Loucy (cell line): ENCODE data around the gene SOX1.

ENCODE experiments used
- H2AFZ ChIP-seq: fragments of 200-600 bp; sonication (generic); 2 replicates; pipeline ENCODE4 v1.6.0; 2016; ENCODE audit warnings: antibody characterized with exemption, mild to moderate bottlenecking, low read length, moderate library complexity
- H3F3A ChIP-seq: fragments of 200-600 bp; 2 replicates; pipeline ENCODE4 v1.6.0; 2016; ENCODE audit warnings: antibody characterized with exemption, low read depth, mild to moderate bottlenecking
- H3K27me3 ChIP-seq: fragments of 200-600 bp; sonication (generic); 2 replicates; pipeline ENCODE4 v1.6.1; 2014; ENCODE audit warnings: low read length, mild to moderate bottlenecking; ENCODE audit not compliant: insufficient read depth, poor library complexity, severe bottlenecking
- H3K36me3 ChIP-seq: fragments of 200-600 bp; sonication (generic); 2 replicates; pipeline ENCODE4 v1.6.1; 2016; ENCODE audit warnings: low read length; ENCODE audit not compliant: insufficient read depth
- H3K4me1 ChIP-seq: fragments of 200-600 bp; sonication (generic); 2 replicates; pipeline ENCODE4 v1.5.1; 2014; ENCODE audit warnings: low read length, mild to moderate bottlenecking; ENCODE audit not compliant: insufficient read depth, poor library complexity, severe bottlenecking
- H3K4me2 ChIP-seq: fragments of 200-600 bp; sonication (generic); 2 replicates; pipeline ENCODE4 v1.6.0; 2014; ENCODE audit warnings: antibody characterized with exemption, low read length, low read depth, mild to moderate bottlenecking; ENCODE audit not compliant: poor library complexity, severe bottlenecking
- H3K4me3 ChIP-seq: fragments of 200-600 bp; sonication (generic); 2 replicates; pipeline ENCODE4 v1.5.1; 2014; ENCODE audit warnings: low read length, mild to moderate bottlenecking, mixed read lengths; ENCODE audit not compliant: poor library complexity, severe bottlenecking
- H3K79me2 ChIP-seq: fragments of 200-600 bp; sonication (generic); 2 replicates; pipeline ENCODE4 v1.6.1; 2014; ENCODE audit warnings: low read length; ENCODE audit not compliant: insufficient read depth
- H3K9ac ChIP-seq: fragments of 200-600 bp; sonication (generic); 2 replicates; pipeline ENCODE4 v1.6.0; 2014; ENCODE audit warnings: mild to moderate bottlenecking, low read depth, low read length, moderate library complexity; ENCODE audit not compliant: poor library complexity, severe bottlenecking
- H3K9me2 ChIP-seq: fragments of 200-600 bp; sonication (generic); replicated peaks from 2 replicates; pipeline ENCODE4 v1.6.1; 2016; ENCODE audit warnings: low read depth, low read length, mixed read lengths
- H3K9me3 ChIP-seq: fragments of 200-600 bp; sonication (generic); 2 replicates; pipeline ENCODE4 v1.6.1; 2014; ENCODE audit warnings: mild to moderate bottlenecking, antibody characterized with exemption, low read length, low read depth; ENCODE audit not compliant: insufficient read depth
- H4K20me1 ChIP-seq: fragments of 200-600 bp; sonication (generic); 2 replicates; pipeline ENCODE4 v1.6.0; 2014; ENCODE audit warnings: antibody characterized with exemption, low read length, mild to moderate bottlenecking; ENCODE audit not compliant: insufficient read depth, poor library complexity, severe bottlenecking
- EZH2phosphoT487 ChIP-seq: fragments of 200-600 bp; IDR thresholded peaks from 2 replicates; pipeline ENCODE4 v1.6.1; 2018; ENCODE audit warnings: antibody characterized with exemption, mild to moderate bottlenecking, moderate library complexity, borderline replicate concordance
- TF ChIP-seq, protein P1 (sequence below): fragments of 200-600 bp; sonication (generic); conservative IDR thresholded peaks from 2 replicates; pipeline ENCODE4 v1.5.1; 2014; ENCODE audit warnings: mild to moderate bottlenecking, antibody characterized with exemption, low read length

SOX1 gene

DNA sequence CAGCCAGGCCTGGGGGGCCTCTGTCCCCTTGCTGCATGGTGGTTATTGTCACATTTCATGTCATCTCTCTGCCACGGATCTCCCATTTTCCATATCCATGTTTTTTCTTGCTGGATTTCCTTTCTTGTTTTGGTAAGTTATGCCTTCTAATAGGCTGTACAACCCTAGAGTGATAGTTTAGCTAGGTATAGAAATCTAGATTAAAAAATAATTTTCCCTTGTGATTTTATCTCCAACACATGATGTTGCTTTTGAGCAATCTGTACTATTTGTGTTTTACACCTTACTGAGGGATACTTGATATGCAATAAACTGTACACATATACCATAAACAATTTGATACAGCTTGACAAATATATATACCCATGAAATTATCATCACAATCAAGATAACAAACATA, 17.0 kb downstream of the SOX1 start:
- no peak overlapping the region for H3K4me3 ChIP-seq
- H3K9me3 ChIP-seq, result peaks cover 24% of the 10 kb centered on the region; the same call in 1 of the 2 replicates
- no peaks in the 10 kb centered on the region for H3K79me2 ChIP-seq
- H3K9ac ChIP-seq, result no peak overlapping the region
- TF ChIP-seq, protein P1, sequence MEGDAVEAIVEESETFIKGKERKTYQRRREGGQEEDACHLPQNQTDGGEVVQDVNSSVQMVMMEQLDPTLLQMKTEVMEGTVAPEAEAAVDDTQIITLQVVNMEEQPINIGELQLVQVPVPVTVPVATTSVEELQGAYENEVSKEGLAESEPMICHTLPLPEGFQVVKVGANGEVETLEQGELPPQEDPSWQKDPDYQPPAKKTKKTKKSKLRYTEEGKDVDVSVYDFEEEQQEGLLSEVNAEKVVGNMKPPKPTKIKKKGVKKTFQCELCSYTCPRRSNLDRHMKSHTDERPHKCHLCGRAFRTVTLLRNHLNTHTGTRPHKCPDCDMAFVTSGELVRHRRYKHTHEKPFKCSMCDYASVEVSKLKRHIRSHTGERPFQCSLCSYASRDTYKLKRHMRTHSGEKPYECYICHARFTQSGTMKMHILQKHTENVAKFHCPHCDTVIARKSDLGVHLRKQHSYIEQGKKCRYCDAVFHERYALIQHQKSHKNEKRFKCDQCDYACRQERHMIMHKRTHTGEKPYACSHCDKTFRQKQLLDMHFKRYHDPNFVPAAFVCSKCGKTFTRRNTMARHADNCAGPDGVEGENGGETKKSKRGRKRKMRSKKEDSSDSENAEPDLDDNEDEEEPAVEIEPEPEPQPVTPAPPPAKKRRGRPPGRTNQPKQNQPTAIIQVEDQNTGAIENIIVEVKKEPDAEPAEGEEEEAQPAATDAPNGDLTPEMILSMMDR, result no peak
- no peaks in the 10 kb centered on the region for H3K36me3 ChIP-seq
- H2AFZ ChIP-seq, result no peak overlapping the region
- H3F3A ChIP-seq, result no peaks in the 10 kb centered on the region
- H3K4me2 ChIP-seq, result no peak overlapping the region
- H3K4me1 ChIP-seq, result no peaks in the 10 kb centered on the region
- H4K20me1 ChIP-seq, result no peaks in the 10 kb centered on the region
- no peaks in the 10 kb centered on the region for H3K9me2 ChIP-seq
- H3K27me3 ChIP-seq, result no peaks in the 10 kb centered on the region

DNA sequence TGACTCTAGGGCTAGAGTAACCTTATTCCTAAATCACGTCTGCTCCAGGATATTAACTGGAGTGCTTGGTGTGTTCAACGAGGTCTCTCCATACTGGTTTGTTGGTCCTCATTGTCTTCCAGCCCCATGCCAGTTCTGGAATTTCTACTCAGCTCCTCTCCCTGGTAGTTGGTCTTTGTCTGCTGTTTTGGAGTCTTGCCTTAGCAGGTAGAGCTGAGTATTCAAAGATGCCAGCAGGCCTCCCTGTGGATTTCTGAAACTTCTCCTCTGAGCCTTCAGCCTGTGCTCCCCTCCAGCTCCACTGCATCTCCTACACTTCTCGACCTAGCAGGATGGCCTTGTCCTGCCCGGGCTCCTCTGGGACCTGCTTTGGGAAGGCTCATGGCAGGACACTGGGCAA, 25.5 kb downstream of the SOX1 start:
- H3K9me2 ChIP-seq, result no peaks in the 10 kb centered on the region
- H3K79me2 ChIP-seq, result no peaks in the 10 kb centered on the region
- H4K20me1 ChIP-seq, result no peaks in the 10 kb centered on the region
- no peaks in the 10 kb centered on the region for H3K27me3 ChIP-seq
- no peak overlapping the region for H3K9ac ChIP-seq
- H3F3A ChIP-seq, result no peaks in the 10 kb centered on the region
- no peak overlapping the region for H2AFZ ChIP-seq
- H3K4me2 ChIP-seq, result no peak overlapping the region
- H3K4me1 ChIP-seq, result no peaks in the 10 kb centered on the region
- TF ChIP-seq EZH2phosphoT487, result no peak
- TF ChIP-seq, protein P1, result no peak
- H3K9me3 ChIP-seq, result peaks cover 3% of the 10 kb centered on the region; the same call in 1 of the 2 replicates
- H3K36me3 ChIP-seq, result no peaks in the 10 kb centered on the region
- H3K4me3 ChIP-seq, result no peak overlapping the region

DNA sequence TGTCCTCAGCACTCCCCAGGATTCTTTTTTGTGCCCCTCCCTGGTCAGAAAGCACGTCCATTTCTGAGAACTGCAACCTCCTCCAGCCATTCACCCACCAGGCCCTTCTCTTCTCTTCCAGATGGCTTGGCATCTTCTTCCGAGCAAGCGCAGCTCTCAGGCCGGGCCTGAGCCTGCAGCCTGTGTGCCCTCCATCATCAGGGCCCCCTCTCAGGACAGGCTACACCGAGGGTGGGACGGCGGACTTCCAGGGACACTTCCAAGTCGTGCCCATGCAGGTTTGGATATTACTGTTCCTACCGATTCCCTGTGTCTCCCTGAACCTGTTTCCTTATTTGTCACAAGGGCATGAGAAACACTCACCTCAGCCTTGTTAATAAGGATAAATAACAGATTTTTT, 28.4 kb downstream of the SOX1 start:
- H3K4me1 ChIP-seq, result no peaks in the 10 kb centered on the region
- no peak overlapping the region for H2AFZ ChIP-seq
- no peaks in the 10 kb centered on the region for H4K20me1 ChIP-seq
- TF ChIP-seq EZH2phosphoT487, result no peak
- TF ChIP-seq, protein P1, result no peak
- H3K4me2 ChIP-seq, result no peak overlapping the region
- H3K36me3 ChIP-seq, result no peaks in the 10 kb centered on the region
- H3K9me3 ChIP-seq, result no peaks in the 10 kb centered on the region; the same call in 1 of the 2 replicates
- H3K9me2 ChIP-seq, result no peaks in the 10 kb centered on the region
- H3K79me2 ChIP-seq, result no peaks in the 10 kb centered on the region
- no peak overlapping the region for H3K9ac ChIP-seq
- H3K27me3 ChIP-seq, result no peaks in the 10 kb centered on the region
- no peak overlapping the region for H3K4me3 ChIP-seq
- no peaks in the 10 kb centered on the region for H3F3A ChIP-seq
